GM18909 (cell line): ENCODE measurements around the gene CCM2.
"Not testable (repeated sequence)": the region's sequence is repeated elsewhere in the genome, so short reads cannot be mapped to it uniquely, and the experiment has no call there.

Source experiments
- ATAC-seq: cut with Tn5 transposase; IDR thresholded peaks from one replicate; pipeline ENCODE4 v1.9.1; 2021; ENCODE audit warnings: mild to moderate bottlenecking; ENCODE audit not compliant: unreplicated experiment, poor library complexity

The CCM2 gene

GRCh38 chr7:45114257-45114656 lies 114.3 kb downstream of the CCM2 start:
- ATAC-seq = not testable (repeated sequence)

- ATAC-seq = no peak
These were observed 114.9 kb downstream of the CCM2 start for GRCh38 chr7:45114926-45115325.

GRCh38 chr7:45116048-45116447 lies 116.0 kb downstream of the CCM2 start:
- ATAC-seq = no peak

- no peak for ATAC-seq
These were observed 117.6 kb downstream of the CCM2 start for GRCh38 chr7:45117582-45117981.

- no peak for ATAC-seq
These were observed 118.3 kb downstream of the CCM2 start for GRCh38 chr7:45118292-45118691.

- ATAC-seq = no peak
These were observed 118.9 kb downstream of the CCM2 start for GRCh38 chr7:45118889-45119331.

GRCh38 chr7:45119550-45119949 lies 119.5 kb downstream of the CCM2 start:
- ATAC-seq = no peak

GRCh38 chr7:45122975-45123860 lies 123.2 kb downstream of the CCM2 start:
- ATAC-seq = no peak

GRCh38 chr7:45123913-45124710 lies 124.1 kb downstream of the CCM2 start:
- no peak for ATAC-seq

- ATAC-seq = no peak
These were observed 125.3 kb downstream of the CCM2 start for GRCh38 chr7:45125193-45125904.
